Adrenal gland (tissue), 5 donors: ENCODE results near the gene NEGR1.

Experiments
- CTCF ChIP-seq, 6 experiments: fragments of 450-650 bp in 4 of 6; fragments of 200-600 bp in 2 of 6; sonication (generic) in 1 of 6; IDR thresholded peaks; 1 replicate in 5 of 6; 2 replicates in 1 of 6; pipeline versions ENCODE4 v1.5.1 to v1.8.0; 2016 to 2021; ENCODE audit warnings: antibody characterized with exemption in 6 of 6, mild to moderate bottlenecking in 2 of 6, moderate library complexity in 1 of 6
- POLR2A ChIP-seq, 2 donors: fragments of 450-650 bp; IDR thresholded peaks; one replicate each; pipeline ENCODE4 v1.6.1; 2017; ENCODE audit warnings: antibody characterized with exemption in 2 of 2, mild to moderate bottlenecking in 2 of 2, moderate library complexity in 1 of 2
- donor health status: DM: no; HTN: no; CAD: no.

- TF ChIP-seq POLR2A (IDR thresholded peaks at IDR 0.05): no peak
- TF ChIP-seq CTCF (IDR thresholded peaks at IDR 0.05): no peak
Measured at GRCh38 chr1:71413441-71414175, 868.7 kb downstream of the NEGR1 start.
